ENCODE data around the gene MICAL2. TPM values are rescaled to one million over a fixed set of nuclear protein-coding genes. Genes with fewer than 3 reads are reported as not detected.
A peak's percentile ranks its signal among the peaks of the same experiment; 100 is the strongest.

Gene MICAL2
- total RNA-seq, 4 donors from 2014 or later = 27.4 to 63.6 (median 51.9) TPM

DNA sequence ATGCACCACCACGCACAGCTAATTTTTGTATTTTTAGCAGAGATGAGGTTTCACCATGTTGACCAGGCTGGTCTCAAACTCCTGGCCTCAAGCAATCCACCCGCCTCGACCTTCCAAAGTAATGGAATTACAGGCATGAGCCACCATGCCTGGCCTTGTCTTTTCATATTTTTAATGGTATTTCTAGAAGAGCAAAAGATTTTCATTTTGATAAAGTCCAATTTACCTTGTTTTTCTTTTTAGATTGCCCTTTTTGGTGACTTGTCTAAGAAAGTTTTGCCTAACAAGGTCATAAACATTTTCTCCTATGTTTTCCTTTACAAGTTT, 45.5 kb upstream of the MICAL2 start:
- Histone ChIP-seq H3K4me3 (replicated peaks in 1 of 3) (no peak overlapping the region), H3K27ac (no peak overlapping the region), H3K9me3 (no peaks in the 10 kb centered on the region), H3K36me3 (no peaks in the 10 kb centered on the region), H3K4me1 (peaks cover 3 to 11% of the 10 kb centered on the region in 2 donors), H3K27me3 (no peaks in the 10 kb centered on the region)
- intact Hi-C loops (cut with DNase I) = no loop called here
- TF ChIP-seq POLR2A (IDR thresholded peaks at IDR 0.05) = no peak
- TF ChIP-seq, protein P1, sequence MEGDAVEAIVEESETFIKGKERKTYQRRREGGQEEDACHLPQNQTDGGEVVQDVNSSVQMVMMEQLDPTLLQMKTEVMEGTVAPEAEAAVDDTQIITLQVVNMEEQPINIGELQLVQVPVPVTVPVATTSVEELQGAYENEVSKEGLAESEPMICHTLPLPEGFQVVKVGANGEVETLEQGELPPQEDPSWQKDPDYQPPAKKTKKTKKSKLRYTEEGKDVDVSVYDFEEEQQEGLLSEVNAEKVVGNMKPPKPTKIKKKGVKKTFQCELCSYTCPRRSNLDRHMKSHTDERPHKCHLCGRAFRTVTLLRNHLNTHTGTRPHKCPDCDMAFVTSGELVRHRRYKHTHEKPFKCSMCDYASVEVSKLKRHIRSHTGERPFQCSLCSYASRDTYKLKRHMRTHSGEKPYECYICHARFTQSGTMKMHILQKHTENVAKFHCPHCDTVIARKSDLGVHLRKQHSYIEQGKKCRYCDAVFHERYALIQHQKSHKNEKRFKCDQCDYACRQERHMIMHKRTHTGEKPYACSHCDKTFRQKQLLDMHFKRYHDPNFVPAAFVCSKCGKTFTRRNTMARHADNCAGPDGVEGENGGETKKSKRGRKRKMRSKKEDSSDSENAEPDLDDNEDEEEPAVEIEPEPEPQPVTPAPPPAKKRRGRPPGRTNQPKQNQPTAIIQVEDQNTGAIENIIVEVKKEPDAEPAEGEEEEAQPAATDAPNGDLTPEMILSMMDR (IDR thresholded peaks at IDR 0.05) = no peak
- no peak for DNase-seq
- 98 to 100% methylated on average over 3 of the region's 3 CpGs for WGBS, 2 donors

DNA sequence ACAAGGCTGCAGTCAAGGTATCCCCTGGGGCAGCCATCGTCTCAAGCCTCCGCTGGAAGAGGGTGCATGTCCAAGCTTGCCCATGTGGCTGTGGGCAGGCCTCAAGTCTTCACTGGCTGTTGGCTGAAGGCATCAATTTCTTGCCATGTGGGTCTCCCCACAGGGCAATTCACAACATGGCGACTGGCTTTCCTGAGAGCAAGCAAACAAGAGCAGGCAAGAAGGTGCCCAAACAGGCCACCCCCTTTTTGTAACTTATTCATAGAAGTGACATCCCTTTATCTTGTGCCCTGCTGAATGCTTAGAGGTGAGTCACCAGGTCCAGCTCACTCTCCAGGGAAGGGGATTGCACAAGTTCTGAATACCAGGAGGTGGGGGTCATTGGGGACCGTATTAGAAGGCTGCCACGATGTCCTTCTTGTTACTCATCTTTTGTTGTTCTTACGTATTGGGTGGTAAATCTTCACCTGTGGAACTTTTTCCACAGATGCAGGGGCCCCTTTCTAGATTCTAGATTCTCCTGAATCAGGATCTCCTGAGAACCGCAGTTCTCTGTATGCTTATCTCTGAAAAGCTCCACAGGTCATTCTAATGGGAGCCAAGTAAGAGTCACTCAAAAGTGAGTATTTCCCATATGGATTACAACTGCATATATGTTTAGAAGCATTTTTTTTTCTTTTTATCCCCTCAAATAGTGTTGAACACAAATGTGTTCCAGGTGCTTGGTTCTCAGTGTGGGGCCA, 44.2 kb upstream of the MICAL2 start:
- TF ChIP-seq POLR2A (IDR thresholded peaks at IDR 0.05) = no peak
- TF ChIP-seq, protein P1 (IDR thresholded peaks at IDR 0.05) = no peak
- intact Hi-C loops (cut with DNase I) = no loop called here
- Histone ChIP-seq H3K4me1 (peaks cover 3 to 11% of the 10 kb centered on the region in 2 donors), H3K27me3 (no peaks in the 10 kb centered on the region), H3K9me3 (no peaks in the 10 kb centered on the region), H3K36me3 (no peaks in the 10 kb centered on the region), H3K27ac (peak overlapping the region in 2 of 3 donors; percentile 18 to 50), H3K4me3 (replicated peaks in 1 of 3) (no peak overlapping the region)
- whole genome bisulfite sequencing, 2 donors = 76 to 95% methylated on average over 7 of the region's 7 CpGs
- DNase-seq = peak in 1 of 2 donors; percentile 9

DNA sequence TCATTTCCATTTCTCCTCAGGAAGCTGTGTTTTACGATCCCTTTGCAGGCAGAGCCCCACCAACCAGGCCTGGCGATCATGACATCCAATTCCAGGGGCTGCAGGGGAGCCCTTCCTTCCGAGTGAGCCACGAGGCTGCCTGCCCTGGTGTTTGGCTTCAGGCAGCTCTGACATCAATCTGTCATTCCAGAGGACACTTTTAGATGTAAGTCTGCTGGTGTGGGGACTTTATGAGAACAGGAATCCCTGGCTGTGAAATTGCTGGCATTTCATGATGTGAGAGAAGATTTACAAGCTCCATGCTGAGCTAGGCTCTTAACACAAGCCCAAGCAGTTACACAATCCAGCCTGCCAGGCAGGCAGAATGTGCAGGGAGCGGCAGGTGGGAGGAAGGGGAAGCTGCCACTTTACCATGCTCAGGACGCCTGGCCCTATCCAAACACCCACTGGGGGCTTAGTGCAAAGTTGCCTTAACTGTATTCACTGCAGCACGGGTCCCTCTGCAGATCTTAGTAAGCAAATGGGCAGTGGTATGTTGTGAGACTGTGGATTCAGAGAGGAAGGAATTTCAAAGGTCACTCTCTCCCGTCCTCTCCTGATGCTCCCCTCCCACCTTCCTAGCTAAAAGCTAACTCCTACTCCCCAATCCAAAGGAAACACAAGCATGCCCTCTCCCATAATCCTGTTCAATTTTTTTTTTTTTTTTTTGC, 43.4 kb upstream of the MICAL2 start:
- Histone ChIP-seq H3K27me3 (no peaks in the 10 kb centered on the region), H3K36me3 (no peaks in the 10 kb centered on the region), H3K9me3 (no peaks in the 10 kb centered on the region), H3K27ac (peak overlapping the region in 2 of 3 donors; percentile 18 to 50), H3K4me1 (peaks cover 3 to 11% of the 10 kb centered on the region in 2 donors), H3K4me3 (replicated peaks in 1 of 3) (no peak overlapping the region)
- DNase-seq = peak; percentile 59 to 60
- 50% methylated on average over 8 of the region's 8 CpGs for WGBS, 2 donors
- TF ChIP-seq, protein P1 (IDR thresholded peaks at IDR 0.05) = no peak
- no peak for TF ChIP-seq POLR2A (IDR thresholded peaks at IDR 0.05)
- intact Hi-C loops (cut with DNase I) = no loop called here

DNA sequence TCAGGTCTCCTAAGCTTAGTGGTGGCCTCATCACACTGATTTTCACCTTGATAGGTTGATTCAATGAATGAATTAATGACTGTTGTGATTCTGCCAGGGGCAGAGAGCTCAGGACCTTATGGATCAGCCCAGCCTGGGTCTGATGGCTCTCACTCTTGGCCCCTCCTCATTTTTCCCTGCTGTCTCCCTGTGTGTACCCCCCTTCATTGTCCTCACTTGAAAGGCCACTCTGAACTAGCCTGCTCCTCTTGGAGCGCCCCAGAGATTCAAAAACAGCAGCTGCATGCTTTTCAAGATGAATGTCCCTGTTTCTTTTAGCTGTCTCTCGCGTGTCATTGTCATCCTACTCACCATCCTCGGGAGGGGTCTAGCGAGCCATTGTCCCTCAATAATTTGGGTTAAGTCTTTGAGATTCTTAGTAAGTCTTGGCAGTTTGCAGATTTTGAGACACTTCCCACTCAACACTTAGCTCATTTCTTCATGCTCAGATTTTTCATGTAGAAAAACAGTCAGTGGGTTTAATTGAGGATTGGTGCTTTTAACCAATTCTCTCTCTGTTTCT, 42.5 kb upstream of the MICAL2 start:
- Histone ChIP-seq H3K4me1 (peaks cover 3 to 11% of the 10 kb centered on the region in 2 donors), H3K9me3 (no peaks in the 10 kb centered on the region), H3K4me3 (replicated peaks in 1 of 3) (no peak overlapping the region), H3K27ac (no peak overlapping the region), H3K27me3 (no peaks in the 10 kb centered on the region), H3K36me3 (no peaks in the 10 kb centered on the region)
- DNase-seq = no peak
- intact Hi-C loops (cut with DNase I) = no loop called here
- TF ChIP-seq, protein P1 (IDR thresholded peaks at IDR 0.05) = no peak
- no peak for TF ChIP-seq POLR2A (IDR thresholded peaks at IDR 0.05)
- WGBS, 2 donors = 84 to 85% methylated on average over 5 of the region's 5 CpGs

Measured in thyroid gland (tissue), 4 donors.